ENCODE data around the gene FUT7. TPM values are rescaled to one million over a fixed set of nuclear protein-coding genes. Genes with fewer than 3 reads are reported as not detected.

FUT7 gene
- total RNA-seq, 1 experiment from 2014 or later, result not detected

- intact Hi-C loops (cut with micrococcal nuclease), result no loop called here
- H3K27ac ChIP-seq (ENCODE audit: low read depth, low read length), result no peak overlapping the region; the same call in 1 of the 2 replicates
- RAD21 ChIA-PET (ENCODE audit: low non-redundant PET in 1 of 2, low total read pairs in 2 of 2, uncharacterized antibody in 2 of 2, unreplicated experiment in 2 of 2), result no interaction called here
- no peaks in the 10 kb centered on the region for H3K27me3 ChIP-seq (ENCODE audit: insufficient read depth, low read length)
- CTCF ChIA-PET, result interaction anchor here (1.1 to 3.8 kb wide), 7 partner anchors 8 to 118 kb away, joined by 3 to 57 read pairs (median 10); partner anchors contain the start of genes MAN1B1 and NPDC1
- no peaks in the 10 kb centered on the region for H3K9me3 ChIP-seq (ENCODE audit: control insufficient read depth in 1 of 2, insufficient read depth in 1 of 2, low read depth in 1 of 2, low read length in 2 of 2)
- TF ChIP-seq, protein P1, sequence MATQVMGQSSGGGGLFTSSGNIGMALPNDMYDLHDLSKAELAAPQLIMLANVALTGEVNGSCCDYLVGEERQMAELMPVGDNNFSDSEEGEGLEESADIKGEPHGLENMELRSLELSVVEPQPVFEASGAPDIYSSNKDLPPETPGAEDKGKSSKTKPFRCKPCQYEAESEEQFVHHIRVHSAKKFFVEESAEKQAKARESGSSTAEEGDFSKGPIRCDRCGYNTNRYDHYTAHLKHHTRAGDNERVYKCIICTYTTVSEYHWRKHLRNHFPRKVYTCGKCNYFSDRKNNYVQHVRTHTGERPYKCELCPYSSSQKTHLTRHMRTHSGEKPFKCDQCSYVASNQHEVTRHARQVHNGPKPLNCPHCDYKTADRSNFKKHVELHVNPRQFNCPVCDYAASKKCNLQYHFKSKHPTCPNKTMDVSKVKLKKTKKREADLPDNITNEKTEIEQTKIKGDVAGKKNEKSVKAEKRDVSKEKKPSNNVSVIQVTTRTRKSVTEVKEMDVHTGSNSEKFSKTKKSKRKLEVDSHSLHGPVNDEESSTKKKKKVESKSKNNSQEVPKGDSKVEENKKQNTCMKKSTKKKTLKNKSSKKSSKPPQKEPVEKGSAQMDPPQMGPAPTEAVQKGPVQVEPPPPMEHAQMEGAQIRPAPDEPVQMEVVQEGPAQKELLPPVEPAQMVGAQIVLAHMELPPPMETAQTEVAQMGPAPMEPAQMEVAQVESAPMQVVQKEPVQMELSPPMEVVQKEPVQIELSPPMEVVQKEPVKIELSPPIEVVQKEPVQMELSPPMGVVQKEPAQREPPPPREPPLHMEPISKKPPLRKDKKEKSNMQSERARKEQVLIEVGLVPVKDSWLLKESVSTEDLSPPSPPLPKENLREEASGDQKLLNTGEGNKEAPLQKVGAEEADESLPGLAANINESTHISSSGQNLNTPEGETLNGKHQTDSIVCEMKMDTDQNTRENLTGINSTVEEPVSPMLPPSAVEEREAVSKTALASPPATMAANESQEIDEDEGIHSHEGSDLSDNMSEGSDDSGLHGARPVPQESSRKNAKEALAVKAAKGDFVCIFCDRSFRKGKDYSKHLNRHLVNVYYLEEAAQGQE (IDR thresholded peaks at IDR 0.05; ENCODE audit: low read depth), result no peak
- TF ChIP-seq ELF1 (IDR thresholded peaks at IDR 0.05; ENCODE audit: borderline replicate concordance, low read depth) (no peak), SP1 (IDR thresholded peaks at IDR 0.05; ENCODE audit: low read depth) (no peak), MAX (IDR thresholded peaks at IDR 0.05) (no peak), ZFX (IDR thresholded peaks at IDR 0.05) (no peak)
- POLR2A ChIA-PET, result no interaction called here
- no TSS peak for BruUV-seq (replicated peaks)
- no peak overlapping the region for H3K4me3 ChIP-seq (replicated peaks in 1 of 2; ENCODE audit: low read depth in 1 of 2, low read length in 2 of 2)
- H2AFZ ChIP-seq (ENCODE audit: low read depth, low read length, poor library complexity, severe bottlenecking), result no peak overlapping the region
- no peak for DNase-seq (ENCODE audit: low read depth, low spot score)
- no peak overlapping the region for H3K4me2 ChIP-seq (ENCODE audit: low read length)
- no peaks in the 10 kb centered on the region; the same call in 1 of the 2 replicates for H4K20me1 ChIP-seq (ENCODE audit: insufficient read depth)
- peaks cover 47% of the 10 kb centered on the region for H3K79me2 ChIP-seq (ENCODE audit: insufficient read depth, low read length)
- H3K9ac ChIP-seq (ENCODE audit: low read length), result no peak overlapping the region
- peaks cover 18 to 37% of the 10 kb centered on the region in 2 experiments for H3K4me1 ChIP-seq (ENCODE audit: control insufficient read depth in 1 of 2, insufficient read depth in 2 of 2, low read length in 2 of 2)
- peaks cover 2 to 8% of the 10 kb centered on the region in 2 experiments; a peak in 1 of 4 replicates for H3K36me3 ChIP-seq (ENCODE audit: control insufficient read depth in 1 of 2, insufficient read depth in 2 of 2, low read length in 2 of 2)
- no peak for ATAC-seq
- H3K9me2 ChIP-seq (ENCODE audit: insufficient read depth), result no peaks in the 10 kb centered on the region
Observed at GRCh38 chr9:137066096-137066861, 34.4 kb upstream of the FUT7 start.
